ENCODE results near the gene GCNT2.
"Not testable (repeated sequence)": the region's sequence is repeated elsewhere in the genome, so short reads cannot be mapped to it uniquely, and the experiment has no call there.

Gene GCNT2

DNA sequence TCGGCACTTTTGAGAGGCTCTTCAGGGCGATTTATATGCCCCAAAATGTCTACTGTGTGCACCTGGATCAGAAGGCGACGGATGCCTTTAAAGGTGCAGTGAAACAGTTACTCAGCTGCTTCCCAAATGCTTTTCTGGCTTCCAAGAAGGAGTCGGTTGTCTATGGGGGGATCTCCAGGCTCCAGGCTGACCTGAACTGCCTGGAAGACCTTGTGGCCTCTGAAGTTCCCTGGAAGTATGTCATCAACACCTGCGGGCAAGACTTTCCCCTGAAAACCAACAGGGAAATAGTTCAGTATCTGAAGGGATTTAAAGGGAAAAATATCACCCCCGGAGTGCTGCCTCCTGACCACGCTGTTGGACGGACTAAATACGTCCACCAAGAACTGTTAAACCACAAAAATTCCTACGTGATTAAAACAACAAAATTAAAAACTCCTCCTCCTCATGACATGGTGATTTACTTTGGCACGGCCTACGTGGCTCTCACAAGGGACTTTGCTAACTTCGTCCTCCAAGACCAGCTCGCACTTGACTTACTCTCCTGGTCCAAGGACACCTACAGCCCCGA, 8.2 kb downstream of the GCNT2 start:
- TF ChIP-seq, protein P1, sequence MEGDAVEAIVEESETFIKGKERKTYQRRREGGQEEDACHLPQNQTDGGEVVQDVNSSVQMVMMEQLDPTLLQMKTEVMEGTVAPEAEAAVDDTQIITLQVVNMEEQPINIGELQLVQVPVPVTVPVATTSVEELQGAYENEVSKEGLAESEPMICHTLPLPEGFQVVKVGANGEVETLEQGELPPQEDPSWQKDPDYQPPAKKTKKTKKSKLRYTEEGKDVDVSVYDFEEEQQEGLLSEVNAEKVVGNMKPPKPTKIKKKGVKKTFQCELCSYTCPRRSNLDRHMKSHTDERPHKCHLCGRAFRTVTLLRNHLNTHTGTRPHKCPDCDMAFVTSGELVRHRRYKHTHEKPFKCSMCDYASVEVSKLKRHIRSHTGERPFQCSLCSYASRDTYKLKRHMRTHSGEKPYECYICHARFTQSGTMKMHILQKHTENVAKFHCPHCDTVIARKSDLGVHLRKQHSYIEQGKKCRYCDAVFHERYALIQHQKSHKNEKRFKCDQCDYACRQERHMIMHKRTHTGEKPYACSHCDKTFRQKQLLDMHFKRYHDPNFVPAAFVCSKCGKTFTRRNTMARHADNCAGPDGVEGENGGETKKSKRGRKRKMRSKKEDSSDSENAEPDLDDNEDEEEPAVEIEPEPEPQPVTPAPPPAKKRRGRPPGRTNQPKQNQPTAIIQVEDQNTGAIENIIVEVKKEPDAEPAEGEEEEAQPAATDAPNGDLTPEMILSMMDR (IDR thresholded peaks at IDR 0.05; ENCODE audit: low read depth, low read length), result no peak
- Histone ChIP-seq H3K27ac (no peak overlapping the region), H3K4me3 (ENCODE audit: low read depth, low read length) (no peak overlapping the region), H3K36me3 (no peaks in the 10 kb centered on the region), H3K27me3 (ENCODE audit: insufficient read depth, low read depth, severe bottlenecking) (no peaks in the 10 kb centered on the region), H3K9me3 (ENCODE audit: severe bottlenecking) (no peaks in the 10 kb centered on the region)
- no peak for DNase-seq

DNA sequence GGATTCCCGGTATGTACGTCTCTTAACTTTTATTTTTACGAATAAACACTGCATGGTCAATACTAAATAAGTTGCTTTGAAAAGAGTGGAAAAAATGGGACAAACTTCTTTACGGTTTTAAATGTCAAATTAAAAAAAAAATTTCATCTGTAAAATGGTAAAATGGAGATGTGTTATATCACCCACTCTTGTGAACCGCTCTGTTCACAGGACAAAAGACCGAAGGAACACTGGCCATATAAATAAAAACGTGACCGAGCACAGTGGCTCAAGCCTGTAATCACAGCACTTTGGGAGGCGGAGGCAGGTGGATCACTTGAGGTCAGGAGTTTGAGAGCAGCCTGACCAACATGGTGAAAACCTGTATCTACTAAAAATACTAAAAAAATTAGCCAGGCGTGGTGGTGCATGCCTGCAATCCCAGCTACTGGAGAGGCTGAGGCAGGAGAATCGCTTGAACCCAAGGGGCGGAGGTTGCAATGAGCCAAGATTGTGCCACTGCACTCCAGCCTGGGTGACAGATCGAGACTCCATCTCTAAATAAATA, 8.8 kb downstream of the GCNT2 start:
- H3K36me3 ChIP-seq; H3K27me3 ChIP-seq (ENCODE audit: insufficient read depth, low read depth, severe bottlenecking); DNase-seq; H3K9me3 ChIP-seq (ENCODE audit: severe bottlenecking); H3K27ac ChIP-seq; H3K4me3 ChIP-seq (ENCODE audit: low read depth, low read length): not testable (repeated sequence)

DNA sequence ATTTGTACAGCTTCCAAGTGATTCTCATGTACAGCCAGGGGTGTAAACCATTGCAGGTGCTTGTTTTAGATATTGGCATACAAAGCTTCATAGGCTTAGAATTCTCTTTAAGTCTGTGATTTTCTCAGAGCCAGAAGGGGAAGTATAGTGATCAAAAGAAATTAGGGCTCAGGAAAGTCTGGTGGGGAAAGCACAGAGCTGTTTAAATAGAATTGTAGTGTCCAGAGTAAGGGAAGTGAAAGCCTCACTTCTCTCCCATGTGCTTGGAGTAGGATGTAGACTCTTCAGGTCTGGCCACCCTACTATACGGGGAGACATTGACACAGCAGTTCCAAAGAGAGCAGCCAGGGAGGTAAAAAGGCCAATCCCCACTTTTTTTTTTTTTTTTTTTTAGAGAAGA, 10.4 kb downstream of the GCNT2 start:
- TF ChIP-seq, protein P1 (IDR thresholded peaks at IDR 0.05; ENCODE audit: low read depth, low read length), result no peak
- no peak overlapping the region for H3K4me3 ChIP-seq (ENCODE audit: low read depth, low read length)
- H3K27ac ChIP-seq, result no peak overlapping the region

DNA sequence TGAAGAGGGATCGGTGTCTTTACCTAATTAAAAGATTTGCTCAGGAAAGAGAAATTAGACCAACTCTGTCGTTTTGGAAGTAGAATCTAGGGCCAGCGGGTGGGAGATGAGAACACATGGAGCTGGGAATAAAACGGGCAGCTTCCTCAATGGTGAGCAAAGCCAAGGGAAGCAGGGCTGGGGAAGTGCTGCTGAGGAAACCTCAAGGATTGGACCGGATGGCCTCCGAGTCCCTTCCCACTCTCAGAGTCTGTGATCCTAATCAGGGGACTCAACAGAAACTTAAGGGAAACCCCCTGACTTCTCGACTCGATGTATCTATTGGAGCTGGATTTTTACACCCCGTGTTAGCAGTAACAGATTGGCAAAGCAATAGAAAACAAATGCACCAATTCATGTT, 10.8 kb downstream of the GCNT2 start:
- H3K9me3 ChIP-seq (ENCODE audit: severe bottlenecking), result no peaks in the 10 kb centered on the region
- H3K4me3 ChIP-seq (ENCODE audit: low read depth, low read length), result no peak overlapping the region
- H3K27me3 ChIP-seq (ENCODE audit: insufficient read depth, low read depth, severe bottlenecking), result no peaks in the 10 kb centered on the region
- TF ChIP-seq, protein P1 (IDR thresholded peaks at IDR 0.05; ENCODE audit: low read depth, low read length), result no peak
- no peak for DNase-seq
- H3K27ac ChIP-seq, result no peak overlapping the region
- H3K36me3 ChIP-seq, result no peaks in the 10 kb centered on the region

More for the DNA sequence above, 10.4 kb downstream of the GCNT2 start:
- Histone ChIP-seq H3K27me3 (ENCODE audit: insufficient read depth, low read depth, severe bottlenecking) (no peaks in the 10 kb centered on the region), H3K36me3 (no peaks in the 10 kb centered on the region), H3K9me3 (ENCODE audit: severe bottlenecking) (no peaks in the 10 kb centered on the region)
- DNase-seq, result no peak

DNA sequence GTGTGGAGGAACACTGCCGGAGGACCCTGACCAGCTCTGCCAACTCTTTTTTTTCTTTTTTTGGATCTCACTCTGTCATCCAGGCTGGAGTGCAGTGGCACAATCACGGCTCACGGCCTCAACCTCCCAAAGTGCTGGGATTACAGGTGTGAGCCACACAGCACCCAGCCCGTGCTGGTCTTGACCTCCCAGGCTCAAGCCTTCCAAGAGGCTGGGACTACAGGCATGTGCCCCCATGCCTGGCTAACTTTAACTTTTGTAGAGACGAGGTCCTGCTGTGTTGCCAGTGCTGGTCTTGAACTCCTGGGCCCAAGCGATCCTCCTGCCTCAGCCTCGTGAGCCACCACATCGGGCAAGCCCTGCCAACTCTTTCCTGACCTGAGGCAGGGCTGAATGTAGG, 11.2 kb downstream of the GCNT2 start:
- no peaks in the 10 kb centered on the region for H3K27me3 ChIP-seq (ENCODE audit: insufficient read depth, low read depth, severe bottlenecking)
- no peak overlapping the region for H3K27ac ChIP-seq
- TF ChIP-seq, protein P1 (IDR thresholded peaks at IDR 0.05; ENCODE audit: low read depth, low read length), result no peak
- DNase-seq, result no peak
- no peak overlapping the region for H3K4me3 ChIP-seq (ENCODE audit: low read depth, low read length)
- no peaks in the 10 kb centered on the region for H3K36me3 ChIP-seq
- H3K9me3 ChIP-seq (ENCODE audit: severe bottlenecking), result no peaks in the 10 kb centered on the region

DNA sequence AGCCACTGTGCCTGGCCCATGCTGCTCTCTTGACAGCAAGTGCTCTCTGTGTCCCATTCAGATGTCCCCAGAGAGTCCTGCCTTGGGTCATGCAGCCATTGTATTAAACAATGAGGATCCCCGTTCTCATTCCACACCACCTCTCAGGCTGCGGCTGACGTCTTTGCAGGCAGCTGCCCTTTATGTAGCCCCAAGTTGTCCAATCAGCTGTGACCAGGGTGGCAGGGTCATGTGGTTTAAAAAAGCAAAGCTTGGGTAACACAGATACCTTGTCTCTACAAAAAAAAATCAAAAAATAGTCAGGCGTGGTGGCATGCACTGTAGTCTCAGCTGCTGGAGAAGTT, 13.2 kb downstream of the GCNT2 start:
- Histone ChIP-seq H3K4me3 (ENCODE audit: low read depth, low read length) (no peak overlapping the region), H3K27ac (no peak overlapping the region), H3K9me3 (ENCODE audit: severe bottlenecking) (no peaks in the 10 kb centered on the region), H3K36me3 (no peaks in the 10 kb centered on the region), H3K27me3 (ENCODE audit: insufficient read depth, low read depth, severe bottlenecking) (no peaks in the 10 kb centered on the region)
- TF ChIP-seq, protein P1 (IDR thresholded peaks at IDR 0.05; ENCODE audit: low read depth, low read length), result no peak
- no peak for DNase-seq

Data from WERI-Rb-1 (cell line).